HepG2 (cell line): ENCODE results near the gene TPM2. TPM values are rescaled to one million over a fixed set of nuclear protein-coding genes. Genes with fewer than 3 reads are reported as not detected.

Experiments used
- ATAC-seq: fragments of 200-7000 bp; cut with Tn5 transposase; 3 replicates; pipeline ENCODE4 v1.9.1; 2020; ENCODE audit warnings: mild to moderate bottlenecking, moderate library complexity
- BruUV-seq: library from RNA; stranded (reverse); fragments of 400-500 nt; replicated peaks from 2 replicates; lab custom pipeline; 2021; lab: Mats Ljungman, UMichigan
- CTCF ChIA-PET: fragments of 300-600 bp; formaldehyde crosslinking; extraction: SDS; loops from one replicate; lab custom pipeline; 2021; ENCODE audit warnings: low total read pairs, inconsistent platforms, low intra/inter-chr PET ratio; lab: Yijun Ruan, JAX
- POLR2A ChIA-PET: fragments of 350-600 bp; sonication (Branson Sonifier 250); formaldehyde crosslinking; loops from one replicate; lab custom pipeline; 2020; ENCODE audit warnings: antibody characterized with exemption, inconsistent platforms; lab: Yijun Ruan, JAX
- DNase-seq: peaks from one replicate; pipeline ENCODE4 v3.0.0-alpha.2; 2015; ENCODE audit warnings: low spot score
- FAIRE-seq: peaks from 3 replicates; lab custom pipeline; 2011; peaks lifted over from hg19 to GRCh38; lab: Jason Lieb, UNC
- H2AFZ ChIP-seq: one replicate; pipeline ENCODE4 v1.6.1; 2011; ENCODE audit warnings: low read length, inconsistent platforms
- H3K27ac ChIP-seq: fragments of 300-600 bp; 3 replicates; pipeline ENCODE4 v1.8.0; 2011; ENCODE audit warnings: mixed run types, mild to moderate bottlenecking, mixed read lengths, low read length, inconsistent platforms; ENCODE audit not compliant: insufficient read depth; ENCODE audit errors: extremely low read length
- H3K27me3 ChIP-seq, 2 experiments: fragments of 200-600 bp in 1 of 2; 2 replicates in 1 of 2; 3 replicates in 1 of 2; pipeline versions ENCODE4 v1.6.0 to v1.8.0; 2011; ENCODE audit warnings: low read length in 2 of 2, mild to moderate bottlenecking in 2 of 2, moderate library complexity in 2 of 2, inconsistent platforms in 1 of 2; ENCODE audit not compliant: insufficient read depth in 2 of 2, control insufficient read depth in 1 of 2
- H3K36me3 ChIP-seq, 2 experiments: fragments of 200-600 bp in 1 of 2; replicated peaks in 1 of 2; 2 replicates in 1 of 2; 3 replicates in 1 of 2; pipeline versions ENCODE4 v1.5.1 to v1.8.0; 2011; ENCODE audit warnings: low read length in 2 of 2, inconsistent platforms in 1 of 2; ENCODE audit not compliant: insufficient read depth in 2 of 2, control insufficient read depth in 1 of 2
- H3K4me1 ChIP-seq: 2 replicates; pipeline ENCODE4 v1.5.1; 2012; ENCODE audit warnings: low read length, inconsistent platforms; ENCODE audit not compliant: insufficient read depth
- H3K4me2 ChIP-seq: 2 replicates; pipeline ENCODE4 v1.6.0; 2011; ENCODE audit warnings: low read depth, low read length, inconsistent platforms
- H3K4me3 ChIP-seq, 3 experiments: fragments of 200-600 bp in 1 of 3; sonication (generic), shearing (Covaris generic) in 1 of 3; replicated peaks in 1 of 3; 2 replicates each; pipeline ENCODE4 v1.5.1; 2011 to 2016; ENCODE audit warnings: low read length in 3 of 3, inconsistent platforms in 2 of 3, low read depth in 2 of 3, mild to moderate bottlenecking in 2 of 3, control low read depth in 1 of 3, mixed read lengths in 1 of 3; ENCODE audit not compliant: insufficient read depth in 1 of 3
- H3K79me2 ChIP-seq: one replicate; pipeline ENCODE4 v1.6.1; 2011; ENCODE audit warnings: low read length, inconsistent platforms; ENCODE audit not compliant: insufficient read depth
- H3K9ac ChIP-seq: 2 replicates; pipeline ENCODE4 v1.6.0; 2011; ENCODE audit warnings: mild to moderate bottlenecking, low read depth, low read length, inconsistent platforms; ENCODE audit not compliant: insufficient read depth
- H3K9me3 ChIP-seq: 2 replicates; pipeline ENCODE4 v1.5.1; 2012; ENCODE audit warnings: mild to moderate bottlenecking, low read length
- H4K20me1 ChIP-seq: 2 replicates; pipeline ENCODE4 v1.6.0; 2011; ENCODE audit warnings: inconsistent platforms, mild to moderate bottlenecking, low read length, moderate library complexity; ENCODE audit not compliant: insufficient read depth
- BRD4 ChIP-seq: sonication (generic); formaldehyde crosslinking; IDR thresholded peaks from 2 replicates; pipeline ENCODE4 v1.4.0; 2020; ENCODE audit warnings: missing genetic modification reagents
- DPF2 ChIP-seq: sonication (generic); formaldehyde crosslinking; IDR thresholded peaks from 2 replicates; pipeline ENCODE4 v1.4.0; 2020; ENCODE audit warnings: mild to moderate bottlenecking, low read depth, missing genetic modification reagents, borderline replicate concordance
- HMG20B ChIP-seq: conservative IDR thresholded peaks from 2 replicates; pipeline ENCODE4 v1.6.1; 2016; ENCODE audit warnings: missing genetic modification reagents, missing compliant biosample characterization
- MBNL3 ChIP-seq: fragments of 250-450 bp; sonication (Bioruptor Pico); conservative IDR thresholded peaks from 2 replicates; pipeline ENCODE4 v1.8.0; 2022; ENCODE audit warnings: mild to moderate bottlenecking, inconsistent platforms
- MIER3 ChIP-seq: IDR thresholded peaks from 2 replicates; pipeline ENCODE4 v1.6.1; 2016; ENCODE audit warnings: missing compliant biosample characterization, borderline replicate concordance
- NFRKB ChIP-seq: fragments of 450-650 bp; IDR thresholded peaks from 2 replicates; pipeline ENCODE4 v1.6.1; 2017
- PRMT3 ChIP-seq: sonication (generic); formaldehyde crosslinking; IDR thresholded peaks from 2 replicates; pipeline ENCODE4 v1.8.1; 2022; ENCODE audit warnings: low read depth, mild to moderate bottlenecking, moderate library complexity, missing genetic modification reagents, borderline replicate concordance
- RAD21 ChIP-seq: fragments of 450-650 bp; formaldehyde crosslinking; IDR thresholded peaks from 2 replicates; pipeline ENCODE4 v1.5.0; 2020; ENCODE audit warnings: mild to moderate bottlenecking
- RBM39 ChIP-seq: fragments of 200-400 bp; formaldehyde crosslinking; IDR thresholded peaks from one replicate; pipeline ENCODE4 v1.6.1; 2018; ENCODE audit warnings: antibody characterized with exemption, mild to moderate bottlenecking, low read depth, low read length; ENCODE audit not compliant: poor library complexity, severe bottlenecking
- ZFP62 ChIP-seq: sonication (generic); formaldehyde crosslinking; IDR thresholded peaks from 2 replicates; pipeline ENCODE4 v1.4.0; 2020; ENCODE audit warnings: missing genetic modification reagents
- ZFP90 ChIP-seq: sonication (generic); formaldehyde crosslinking; IDR thresholded peaks from 2 replicates; pipeline ENCODE4 v1.8.0; 2022; ENCODE audit warnings: missing genetic modification reagents, mild to moderate bottlenecking, inconsistent platforms, borderline replicate concordance
- ZFY ChIP-seq: sonication (generic); formaldehyde crosslinking; IDR thresholded peaks from 2 replicates; pipeline ENCODE4 v1.4.0; 2020; ENCODE audit warnings: missing genetic modification reagents
- ZNF343 ChIP-seq: sonication (generic); formaldehyde crosslinking; IDR thresholded peaks from 2 replicates; pipeline ENCODE4 v1.4.0; 2020; ENCODE audit warnings: mild to moderate bottlenecking, missing genetic modification reagents
- ZNF891 ChIP-seq: sonication (generic); formaldehyde crosslinking; IDR thresholded peaks from 2 replicates; pipeline ENCODE4 v1.5.0; 2020; ENCODE audit warnings: mild to moderate bottlenecking, missing genetic modification reagents
- WGBS: methylation state at CpG from one replicate; pipeline ENCODE4 v1.1.6; 2017; ENCODE audit warnings: low lambda C conversion rate; 5-methylcytosine and 5-hydroxymethylcytosine counted together
- in situ Hi-C: cut with HindIII; loops from 2 replicates; pipeline ENCODE4 v1.10.0; 2017; ENCODE audit warnings: low pct_unique_long_range_greater_than_20kb; ENCODE audit not compliant: extremely low pct_ligation_motif_present
- intact Hi-C: fragments of 100-400 bp; cut with micrococcal nuclease; formaldehyde crosslinking; loops from one replicate; pipeline ENCODE4 v1.10.0; 2022; ENCODE audit not compliant: unreplicated experiment
- polyA plus RNA-seq, 8 experiments: library from polyadenylated mRNA; depleted of rRNA in 3 of 8; stranded (reverse) in 7 of 8; unstranded in 1 of 8; fragments of >200 nt; fragmentation: Illumina TruSeq in 4 of 8; extraction: Trizol in 4 of 8; gene quantifications; 2 replicates each; pipeline versions ENCODE4 v1.2.1 to v1.2.3, GENCODE V29; 2011 to 2016; ENCODE audit warnings: low read depth in 4 of 8, missing spikeins in 1 of 8, mixed read lengths in 1 of 8; ENCODE audit not compliant: insufficient read depth in 1 of 8
- total RNA-seq, 5 experiments: library from RNA; depleted of rRNA; stranded (reverse); fragments of >200 nt; fragmentation: Illumina TruSeq; extraction: Trizol; gene quantifications; 2 replicates each; pipeline ENCODE4 v1.2.3, GENCODE V29; 2016; ENCODE audit warnings: low read depth in 1 of 5
- TF ChIP-seq, protein P1 (sequence below): sonication (generic); formaldehyde crosslinking; IDR thresholded peaks from 2 replicates; pipeline ENCODE4 v1.9.0; 2021; ENCODE audit warnings: missing genetic modification reagents, borderline replicate concordance
- TF ChIP-seq, protein P2 (sequence below): sonication (generic); formaldehyde crosslinking; IDR thresholded peaks from 2 replicates; pipeline ENCODE4 v1.4.0; 2020; ENCODE audit warnings: mild to moderate bottlenecking, missing genetic modification reagents
- TF ChIP-seq, protein P3 (sequence below): sonication (generic); formaldehyde crosslinking; IDR thresholded peaks from 2 replicates; pipeline ENCODE4 v1.5.0; 2020; ENCODE audit warnings: missing genetic modification reagents, mild to moderate bottlenecking, borderline replicate concordance
- TF ChIP-seq, protein P4 (sequence below): sonication (generic); formaldehyde crosslinking; IDR thresholded peaks from 2 replicates; pipeline ENCODE4 v1.5.0; 2020; ENCODE audit warnings: missing genetic modification reagents

The TPM2 gene
- total and polyA plus RNA-seq, 2 of the 13 experiments (the other 11 are each of a cell fraction or from before 2014, with no cell fraction given) = 3.1 to 10.7 TPM

DNA sequence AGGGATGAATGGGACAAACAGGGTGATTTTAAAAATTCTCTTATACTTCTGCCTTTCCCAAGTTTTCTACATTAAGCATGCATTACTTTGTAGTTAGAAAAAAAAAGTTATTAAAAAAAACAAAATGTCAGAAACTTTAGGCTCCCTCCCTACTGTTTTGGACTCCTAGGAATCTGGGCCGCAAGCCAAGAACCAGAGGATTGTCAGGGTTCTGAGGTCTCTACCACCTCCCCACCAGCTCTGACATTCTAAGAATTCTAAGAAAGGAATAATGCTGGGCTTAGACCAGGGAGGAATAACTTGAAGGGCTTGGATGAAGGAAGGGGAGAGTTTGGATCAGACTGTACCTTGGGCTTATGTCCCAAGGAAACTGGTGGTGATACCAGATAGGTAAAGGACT lies 23.7 kb downstream of the TPM2 start:
- Histone ChIP-seq H3K4me2 (no peak overlapping the region), H2AFZ (no peak overlapping the region), H3K27me3 (no peaks in the 10 kb centered on the region), H3K9me3 (no peaks in the 10 kb centered on the region), H3K27ac (no peak overlapping the region), H3K4me1 (peaks cover 79% of the 10 kb centered on the region), H3K9ac (no peak overlapping the region), H4K20me1 (no peaks in the 10 kb centered on the region), H3K36me3 (peaks cover 2 to 5% of the 10 kb centered on the region in 2 experiments; a peak in 3 of 5 replicates), H3K79me2 (peaks cover 10% of the 10 kb centered on the region), H3K4me3 (no peak overlapping the region)
- BruUV-seq = no TSS peak
- POLR2A ChIA-PET = interaction anchor here (1.7 to 2.5 kb wide), 3 partner anchors 8 to 65 kb away, joined by 5 to 24 read pairs (median 10); partner anchors contain the start of genes CA9, CREB3 and TLN1
- in situ Hi-C loops (loop anchor here (5.0 kb wide), 1 partner anchor 61 kb away; no protein-coding TSS in a partner anchor), intact Hi-C loops (no loop called here)
- CTCF ChIA-PET = interaction anchor here (1.6 kb wide), 1 partner anchor 31 kb away, joined by 5 read pairs; no protein-coding TSS in a partner anchor
- FAIRE-seq (no peak), DNase-seq (no peak), ATAC-seq (no peak)
- 100% methylated on average over 1 of the region's 1 CpG for WGBS
- TF ChIP-seq PRMT3 (no peak), ZFP62 (CRISPR knock-in tag) (no peak), ZFY (no peak), NFRKB (no peak), HMG20B (CRISPR knock-in tag) (no peak), RBM39 (no peak), ZFP90 (CRISPR knock-in tag) (no peak), ZNF343 (CRISPR knock-in tag) (no peak), DPF2 (no peak), BRD4 (CRISPR knock-in tag) (no peak), ZNF891 (CRISPR knock-in tag) (no peak), MIER3 (CRISPR knock-in tag) (no peak), MBNL3 (CRISPR knock-in tag) (no peak), RAD21 (no peak)
- TF ChIP-seq, protein P1, sequence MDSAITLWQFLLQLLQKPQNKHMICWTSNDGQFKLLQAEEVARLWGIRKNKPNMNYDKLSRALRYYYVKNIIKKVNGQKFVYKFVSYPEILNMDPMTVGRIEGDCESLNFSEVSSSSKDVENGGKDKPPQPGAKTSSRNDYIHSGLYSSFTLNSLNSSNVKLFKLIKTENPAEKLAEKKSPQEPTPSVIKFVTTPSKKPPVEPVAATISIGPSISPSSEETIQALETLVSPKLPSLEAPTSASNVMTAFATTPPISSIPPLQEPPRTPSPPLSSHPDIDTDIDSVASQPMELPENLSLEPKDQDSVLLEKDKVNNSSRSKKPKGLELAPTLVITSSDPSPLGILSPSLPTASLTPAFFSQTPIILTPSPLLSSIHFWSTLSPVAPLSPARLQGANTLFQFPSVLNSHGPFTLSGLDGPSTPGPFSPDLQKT (CRISPR knock-in tag) = no peak
- TF ChIP-seq, protein P2, sequence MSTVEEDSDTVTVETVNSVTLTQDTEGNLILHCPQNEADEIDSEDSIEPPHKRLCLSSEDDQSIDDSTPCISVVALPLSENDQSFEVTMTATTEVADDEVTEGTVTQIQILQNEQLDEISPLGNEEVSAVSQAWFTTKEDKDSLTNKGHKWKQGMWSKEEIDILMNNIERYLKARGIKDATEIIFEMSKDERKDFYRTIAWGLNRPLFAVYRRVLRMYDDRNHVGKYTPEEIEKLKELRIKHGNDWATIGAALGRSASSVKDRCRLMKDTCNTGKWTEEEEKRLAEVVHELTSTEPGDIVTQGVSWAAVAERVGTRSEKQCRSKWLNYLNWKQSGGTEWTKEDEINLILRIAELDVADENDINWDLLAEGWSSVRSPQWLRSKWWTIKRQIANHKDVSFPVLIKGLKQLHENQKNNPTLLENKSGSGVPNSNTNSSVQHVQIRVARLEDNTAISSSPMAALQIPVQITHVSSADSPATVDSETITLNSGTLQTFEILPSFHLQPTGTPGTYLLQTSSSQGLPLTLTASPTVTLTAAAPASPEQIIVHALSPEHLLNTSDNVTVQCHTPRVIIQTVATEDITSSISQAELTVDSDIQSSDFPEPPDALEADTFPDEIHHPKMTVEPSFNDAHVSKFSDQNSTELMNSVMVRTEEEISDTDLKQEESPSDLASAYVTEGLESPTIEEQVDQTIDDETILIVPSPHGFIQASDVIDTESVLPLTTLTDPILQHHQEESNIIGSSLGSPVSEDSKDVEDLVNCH = no peak
- TF ChIP-seq, protein P3, sequence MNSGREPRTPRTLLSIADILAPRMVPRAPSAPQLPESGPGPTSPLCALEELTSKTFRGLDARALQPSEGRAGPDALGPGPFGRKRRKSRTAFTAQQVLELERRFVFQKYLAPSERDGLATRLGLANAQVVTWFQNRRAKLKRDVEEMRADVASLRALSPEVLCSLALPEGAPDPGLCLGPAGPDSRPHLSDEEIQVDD = no peak
- TF ChIP-seq, protein P4, sequence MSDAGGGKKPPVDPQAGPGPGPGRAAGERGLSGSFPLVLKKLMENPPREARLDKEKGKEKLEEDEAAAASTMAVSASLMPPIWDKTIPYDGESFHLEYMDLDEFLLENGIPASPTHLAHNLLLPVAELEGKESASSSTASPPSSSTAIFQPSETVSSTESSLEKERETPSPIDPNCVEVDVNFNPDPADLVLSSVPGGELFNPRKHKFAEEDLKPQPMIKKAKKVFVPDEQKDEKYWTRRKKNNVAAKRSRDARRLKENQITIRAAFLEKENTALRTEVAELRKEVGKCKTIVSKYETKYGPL (CRISPR knock-in tag) = no peak
